Mesenchymal stem cell (in vitro differentiated cells and primary cell): ENCODE results near the gene TPPP. TPM values are rescaled to one million over a fixed set of nuclear protein-coding genes. Genes with fewer than 3 reads are reported as not detected.
A peak's percentile ranks its signal among the peaks of the same experiment; 100 is the strongest.
"Not testable (repeated sequence)": the region's sequence is repeated elsewhere in the genome, so short reads cannot be mapped to it uniquely, and the experiment has no call there.

Source experiments
- DNase-seq: peaks from one replicate; pipeline ENCODE4 v3.0.0-alpha.2; 2013
- H2AFZ ChIP-seq: one replicate; pipeline ENCODE4 v1.6.1; 2013; ENCODE audit warnings: low read depth, mild to moderate bottlenecking, control low read depth, inconsistent platforms, low read length, moderate library complexity
- H2AK5ac ChIP-seq: 2 replicates; pipeline ENCODE4 v1.6.1; 2013; ENCODE audit warnings: low read length, moderate library complexity, mild to moderate bottlenecking, inconsistent platforms; ENCODE audit not compliant: severe bottlenecking
- H2BK120ac ChIP-seq: one replicate; pipeline ENCODE4 v1.6.1; 2013; ENCODE audit warnings: low read depth, mild to moderate bottlenecking, inconsistent platforms, low read length, moderate library complexity
- H2BK12ac ChIP-seq, 2 experiments: one replicate each; pipeline ENCODE4 v1.6.1; 2013; ENCODE audit warnings: inconsistent platforms in 2 of 2, low read length in 2 of 2, mild to moderate bottlenecking in 2 of 2, moderate library complexity in 2 of 2, control low read depth in 1 of 2
- H2BK15ac ChIP-seq: one replicate; pipeline ENCODE4 v1.6.1; 2013; ENCODE audit warnings: mild to moderate bottlenecking, low read depth, inconsistent platforms; ENCODE audit not compliant: poor library complexity, severe bottlenecking
- H2BK5ac ChIP-seq: 2 replicates; pipeline ENCODE4 v1.6.1; 2013; ENCODE audit warnings: low read depth, mild to moderate bottlenecking, low read length, control low read depth, inconsistent platforms; ENCODE audit not compliant: poor library complexity, severe bottlenecking
- H3K14ac ChIP-seq, 2 experiments: one replicate each; pipeline ENCODE4 v1.6.1; 2013; ENCODE audit warnings: inconsistent platforms in 2 of 2, low read length in 2 of 2, control low read depth in 1 of 2, mild to moderate bottlenecking in 1 of 2, moderate library complexity in 1 of 2
- H3K18ac ChIP-seq, 2 experiments: one replicate each; pipeline ENCODE4 v1.6.1; 2013; ENCODE audit warnings: inconsistent platforms in 2 of 2, low read length in 2 of 2, control low read depth in 1 of 2, low read depth in 1 of 2, mild to moderate bottlenecking in 1 of 2
- H3K23ac ChIP-seq, 2 experiments: one replicate each; pipeline ENCODE4 v1.6.1; 2013; ENCODE audit warnings: inconsistent platforms in 2 of 2, low read length in 2 of 2, mild to moderate bottlenecking in 2 of 2, moderate library complexity in 2 of 2, control low read depth in 1 of 2
- H3K27ac ChIP-seq: 2 replicates; pipeline ENCODE4 v1.5.1; 2013; ENCODE audit warnings: mild to moderate bottlenecking, moderate library complexity, low read length, control low read depth, inconsistent platforms; ENCODE audit not compliant: poor library complexity, severe bottlenecking
- H3K27me3 ChIP-seq, 2 experiments: 2 replicates each; pipeline versions ENCODE4 v1.6.1 to v1.7.0; 2013; ENCODE audit warnings: low read length in 2 of 2, mild to moderate bottlenecking in 2 of 2, moderate library complexity in 2 of 2, control low read depth in 1 of 2, inconsistent platforms in 1 of 2; ENCODE audit not compliant: control insufficient read depth in 1 of 2, insufficient read depth in 1 of 2
- H3K36me3 ChIP-seq, 2 experiments: 2 replicates each; pipeline versions ENCODE4 v1.6.1 to v1.7.0; 2013; ENCODE audit warnings: low read length in 2 of 2, control low read depth in 1 of 2, inconsistent platforms in 1 of 2, low read depth in 1 of 2, mild to moderate bottlenecking in 1 of 2; ENCODE audit not compliant: insufficient read depth in 2 of 2, control insufficient read depth in 1 of 2
- H3K4ac ChIP-seq, 2 experiments: one replicate each; pipeline ENCODE4 v1.6.1; 2013; ENCODE audit warnings: inconsistent platforms in 2 of 2, low read length in 2 of 2, mild to moderate bottlenecking in 2 of 2, moderate library complexity in 2 of 2, control low read depth in 1 of 2, low read depth in 1 of 2
- H3K4me1 ChIP-seq: 2 replicates; pipeline ENCODE4 v1.6.1; 2013; ENCODE audit warnings: low read depth, low read length, control low read depth; ENCODE audit not compliant: control insufficient read depth, insufficient read depth
- H3K4me2 ChIP-seq: 2 replicates; pipeline ENCODE4 v1.6.1; 2013; ENCODE audit warnings: low read length, mild to moderate bottlenecking, inconsistent platforms; ENCODE audit not compliant: poor library complexity, severe bottlenecking
- H3K4me3 ChIP-seq, 2 experiments: 2 replicates each; pipeline versions ENCODE4 v1.5.1 to v1.7.0; 2013; ENCODE audit warnings: low read length in 2 of 2, mild to moderate bottlenecking in 2 of 2, control low read depth in 1 of 2, low read depth in 1 of 2; ENCODE audit not compliant: insufficient read depth in 1 of 2
- H3K79me1 ChIP-seq: replicated peaks from 2 replicates; pipeline ENCODE4 v1.6.1; 2013; ENCODE audit warnings: mild to moderate bottlenecking, control low read depth, low read length, inconsistent platforms; ENCODE audit not compliant: poor library complexity, severe bottlenecking
- H3K9ac ChIP-seq: 2 replicates; pipeline ENCODE4 v1.7.0; 2013; ENCODE audit warnings: mild to moderate bottlenecking, low read length, moderate library complexity
- H3K9me3 ChIP-seq: 2 replicates; pipeline ENCODE4 v1.7.0; 2013; ENCODE audit warnings: mild to moderate bottlenecking, low read length; ENCODE audit not compliant: control insufficient read depth
- H4K8ac ChIP-seq: one replicate; pipeline ENCODE4 v1.6.1; 2013; ENCODE audit warnings: inconsistent platforms, mild to moderate bottlenecking, low read length, moderate library complexity
- H4K91ac ChIP-seq: one replicate; pipeline ENCODE4 v1.6.1; 2013; ENCODE audit warnings: mild to moderate bottlenecking, low read length, inconsistent platforms
- WGBS: methylation state at CpG from one replicate; pipeline ENCODE4 v1.1.7; 2013; ENCODE audit warnings: mixed read lengths; 5-methylcytosine and 5-hydroxymethylcytosine counted together
- polyA plus RNA-seq, 2 experiments: library from polyadenylated mRNA; stranded (reverse); fragments of 200-250 nt; gene quantifications; one replicate each; pipeline ENCODE4 v1.2.3, GENCODE V29; 2013

TPPP gene
- polyA plus RNA-seq (2013, experiment 1 of 2), result 1.9 TPM
- 1.9 TPM for polyA plus RNA-seq (2013, experiment 2 of 2)

DNA sequence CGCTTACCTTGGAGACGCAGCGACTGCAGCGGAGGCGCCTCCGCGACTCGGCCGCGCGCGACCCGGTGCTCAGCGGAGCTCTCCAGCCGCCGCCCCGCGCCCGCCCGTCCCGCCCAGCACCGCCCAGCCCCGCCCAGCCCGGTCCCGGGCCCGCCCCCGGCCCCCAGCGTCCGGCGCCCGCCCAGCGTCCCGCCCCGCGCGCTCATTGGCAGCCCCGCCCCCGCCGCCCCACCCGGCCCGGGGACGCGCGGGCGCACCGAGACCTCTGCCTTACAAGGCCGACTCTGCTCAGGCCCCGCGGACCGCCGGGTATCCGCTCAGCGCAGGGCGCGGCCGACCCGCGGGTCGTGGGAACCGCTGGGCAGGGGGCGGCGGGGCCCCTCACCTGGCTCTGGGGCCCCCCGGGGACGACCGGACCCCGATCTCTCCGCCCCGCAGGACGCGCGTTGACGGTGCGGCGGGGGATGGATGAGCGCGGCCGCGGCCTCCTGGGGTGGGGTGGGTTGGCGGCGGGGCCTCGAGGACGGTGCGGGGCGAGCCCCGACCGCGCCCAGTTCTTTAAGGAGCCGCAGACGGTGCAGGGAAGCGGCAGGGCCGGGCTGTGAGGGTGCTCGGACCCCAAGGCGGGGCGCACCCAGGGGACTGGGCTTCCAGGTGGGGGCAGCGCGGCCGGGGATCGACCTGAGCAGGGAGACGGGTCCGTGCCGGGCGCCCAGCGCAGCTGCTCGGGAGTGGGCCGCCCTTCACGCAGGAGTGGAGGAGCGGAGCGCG, at the start of gene TPPP:
TSS of gene TPPP (minus strand) at position 82 of the 771 bp plus-strand sequence. CDS start 15,292 bp downstream, outside the sequence.
- not testable (repeated sequence) for H2AFZ ChIP-seq, H3K23ac ChIP-seq, H3K4me1 ChIP-seq, H3K4ac ChIP-seq, H2AK5ac ChIP-seq, H3K9ac ChIP-seq, H3K9me3 ChIP-seq, H4K8ac ChIP-seq, H3K14ac ChIP-seq, H3K18ac ChIP-seq, H3K36me3 ChIP-seq, H2BK15ac ChIP-seq, H2BK12ac ChIP-seq, H2BK5ac ChIP-seq, H4K91ac ChIP-seq, H2BK120ac ChIP-seq, H3K27ac ChIP-seq, H3K27me3 ChIP-seq, H3K79me1 ChIP-seq
- 1% methylated on average over 20 of the region's 109 CpGs for WGBS
- DNase-seq, result peak; percentile 52
- H3K4me2 ChIP-seq, result peak within 1 kb of the TSS; percentile 91
- peak within 1 kb of the TSS in 1 of 2 experiments; percentile 59 for H3K4me3 ChIP-seq

DNA sequence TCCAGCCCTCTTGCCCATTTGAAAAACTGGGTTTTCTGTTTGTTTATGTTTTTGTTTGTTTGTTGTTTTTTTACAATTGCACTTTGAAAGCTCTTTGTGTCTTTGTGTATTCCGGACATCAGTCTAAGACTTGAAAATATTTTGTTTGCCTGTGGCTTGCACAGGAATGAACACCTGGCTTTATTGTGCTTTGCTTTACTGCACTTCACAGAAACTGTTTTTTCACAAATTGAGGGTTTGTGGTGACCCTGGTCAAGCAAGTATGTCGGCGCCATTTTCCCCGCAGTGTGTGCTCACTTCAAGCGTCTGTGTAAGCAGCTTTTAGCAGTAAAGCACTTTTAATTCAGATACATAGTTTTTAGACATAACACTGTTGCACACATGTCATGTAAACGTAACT, 49.1 kb upstream of the TPPP start:
- not testable (repeated sequence) for H3K9ac ChIP-seq, H3K9me3 ChIP-seq, H3K4me3 ChIP-seq, H4K91ac ChIP-seq, H3K14ac ChIP-seq, H2BK15ac ChIP-seq, DNase-seq, H3K36me3 ChIP-seq, H3K4me2 ChIP-seq, H3K4me1 ChIP-seq, H2AFZ ChIP-seq, H2BK12ac ChIP-seq, H2AK5ac ChIP-seq, H3K27ac ChIP-seq, H3K18ac ChIP-seq, H3K27me3 ChIP-seq, H2BK5ac ChIP-seq, H3K23ac ChIP-seq, H4K8ac ChIP-seq, H3K4ac ChIP-seq, H2BK120ac ChIP-seq, H3K79me1 ChIP-seq
- WGBS, result 87% methylated on average over 6 of the region's 6 CpGs

DNA sequence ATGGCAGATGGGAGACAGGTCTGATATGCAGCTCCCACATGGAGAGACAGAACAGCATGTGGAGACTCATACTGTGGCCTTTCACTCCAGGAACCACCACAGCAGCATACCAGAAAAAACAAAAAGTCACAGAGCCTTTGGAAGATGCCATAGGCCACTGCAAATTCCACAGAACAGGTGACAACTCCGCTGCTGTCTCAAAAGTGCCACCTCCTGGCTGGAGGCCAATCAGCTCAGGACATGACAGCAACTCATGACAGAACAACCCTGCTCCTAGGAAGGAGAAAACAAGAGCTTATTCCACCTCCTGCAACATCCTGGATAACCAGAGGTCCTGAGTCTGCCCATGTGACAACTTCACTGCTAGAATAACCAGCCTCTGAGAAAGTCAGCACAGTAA, 41.0 kb upstream of the TPPP start:
- not testable (repeated sequence) for H2BK12ac ChIP-seq, H3K4me3 ChIP-seq, H3K4ac ChIP-seq, H3K27me3 ChIP-seq, H3K23ac ChIP-seq, H2AFZ ChIP-seq, H3K18ac ChIP-seq, H3K9me3 ChIP-seq, H3K14ac ChIP-seq, H3K4me2 ChIP-seq, H4K91ac ChIP-seq, H3K27ac ChIP-seq, DNase-seq, H2AK5ac ChIP-seq, H3K36me3 ChIP-seq, H3K79me1 ChIP-seq, H4K8ac ChIP-seq, H2BK5ac ChIP-seq, H2BK15ac ChIP-seq, H3K9ac ChIP-seq, H3K4me1 ChIP-seq, H2BK120ac ChIP-seq
- WGBS, result no CpG with 5 or more reads among the region's 1 CpG

DNA sequence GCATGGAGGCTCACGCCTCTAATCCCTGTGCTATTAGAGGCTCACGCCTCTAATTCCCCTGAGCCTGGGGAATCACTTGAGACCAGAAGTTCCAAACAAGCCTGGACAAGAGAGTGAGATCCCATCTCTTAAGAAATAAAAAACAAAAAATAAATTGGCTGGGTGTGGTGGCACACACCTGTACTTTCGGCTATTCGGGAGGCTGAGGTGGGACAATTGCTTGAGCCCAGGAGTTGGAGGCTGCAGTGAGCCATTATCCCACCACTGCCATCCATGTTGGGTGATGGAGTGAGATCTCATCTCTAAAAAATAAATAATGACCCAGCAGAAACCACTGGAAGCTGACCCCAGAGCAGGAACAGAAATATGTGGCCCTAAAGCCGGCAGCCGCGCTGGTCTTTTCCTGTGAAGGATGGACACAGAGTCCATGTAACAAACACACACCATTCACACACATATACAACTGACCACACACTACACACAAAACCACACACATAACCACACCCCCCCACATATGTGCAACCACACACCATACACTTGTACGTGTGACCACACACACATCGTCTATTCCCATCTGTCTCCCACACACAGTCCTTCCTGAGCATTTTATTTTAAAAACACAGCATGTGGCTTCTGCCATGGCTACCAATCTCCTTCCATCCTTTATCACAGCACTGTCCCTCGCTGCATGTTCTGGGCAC, 39.8 kb upstream of the TPPP start:
- not testable (repeated sequence) for H2AK5ac ChIP-seq, H3K9ac ChIP-seq, H3K4me3 ChIP-seq, H3K14ac ChIP-seq, H3K4ac ChIP-seq, H3K4me2 ChIP-seq, H3K4me1 ChIP-seq, H2BK5ac ChIP-seq, H3K27me3 ChIP-seq, H3K18ac ChIP-seq, H2AFZ ChIP-seq, H2BK15ac ChIP-seq, H3K36me3 ChIP-seq, H2BK12ac ChIP-seq, H3K9me3 ChIP-seq, H2BK120ac ChIP-seq, H3K79me1 ChIP-seq, DNase-seq, H3K27ac ChIP-seq, H4K8ac ChIP-seq, H4K91ac ChIP-seq
- 93% methylated on average over 10 of the region's 10 CpGs for WGBS
- H3K23ac ChIP-seq, result peak overlapping the region in 1 of 2 experiments; percentile 86
